DND-41 (cell line): ENCODE results near the gene ZNF10.

Source experiments
- ATAC-seq: fragments of 200-7000 bp; cut with Tn5 transposase; 3 replicates; pipeline ENCODE4 v1.9.1; 2021; ENCODE audit warnings: low read depth; ENCODE audit not compliant: insufficient read depth
- DNase-seq: peaks from one replicate; pipeline ENCODE4 v3.0.0-alpha.2; 2020
- H2AFZ ChIP-seq: 2 replicates; pipeline ENCODE4 v1.6.0; 2012; ENCODE audit warnings: low read depth, low read length
- H3K27ac ChIP-seq: 2 replicates; pipeline ENCODE4 v1.5.1; 2012; ENCODE audit warnings: low read length, inconsistent platforms
- H3K27me3 ChIP-seq: fragments of 200-600 bp; sonication (generic); 2 replicates; pipeline ENCODE4 v1.6.0; 2012; ENCODE audit warnings: low read length, mild to moderate bottlenecking, inconsistent platforms; ENCODE audit not compliant: insufficient read depth, poor library complexity
- H3K36me3 ChIP-seq: 2 replicates; pipeline ENCODE4 v1.5.1; 2012; ENCODE audit warnings: low read length, inconsistent platforms; ENCODE audit not compliant: insufficient read depth
- H3K4me1 ChIP-seq: 2 replicates; pipeline ENCODE4 v1.5.1; 2012; ENCODE audit warnings: mild to moderate bottlenecking, low read length; ENCODE audit not compliant: insufficient read depth
- H3K4me2 ChIP-seq: 2 replicates; pipeline ENCODE4 v1.6.0; 2012; ENCODE audit warnings: mild to moderate bottlenecking, moderate library complexity, low read length, inconsistent platforms; ENCODE audit not compliant: insufficient read depth
- H3K4me3 ChIP-seq, 2 experiments: fragments of 200-600 bp in 1 of 2; shearing (Covaris generic) in 1 of 2; 2 replicates each; pipeline ENCODE4 v1.5.1; 2012 to 2016; ENCODE audit warnings: inconsistent platforms in 2 of 2, low read length in 2 of 2, mild to moderate bottlenecking in 2 of 2, low read depth in 1 of 2, moderate library complexity in 1 of 2
- H3K79me2 ChIP-seq: 2 replicates; pipeline ENCODE4 v1.6.0; 2012; ENCODE audit warnings: low read length, inconsistent platforms; ENCODE audit not compliant: insufficient read depth
- H3K9ac ChIP-seq: 2 replicates; pipeline ENCODE4 v1.6.0; 2012; ENCODE audit warnings: low read depth, mild to moderate bottlenecking, inconsistent platforms, low read length, moderate library complexity
- H3K9me3 ChIP-seq: 2 replicates; pipeline ENCODE4 v1.5.1; 2012; ENCODE audit warnings: low read length, moderate library complexity, mild to moderate bottlenecking, inconsistent platforms; ENCODE audit not compliant: insufficient read depth, severe bottlenecking
- H4K20me1 ChIP-seq: 2 replicates; pipeline ENCODE4 v1.6.0; 2012; ENCODE audit warnings: low read length; ENCODE audit not compliant: insufficient read depth
- CTCF ChIP-seq: IDR thresholded peaks from 2 replicates; pipeline ENCODE4 v1.5.1; 2012; ENCODE audit warnings: borderline replicate concordance, low read length, moderate library complexity, mild to moderate bottlenecking; ENCODE audit not compliant: poor library complexity, severe bottlenecking; ENCODE audit errors: extremely low read depth
- EZH2 ChIP-seq: IDR thresholded peaks from 3 replicates; pipeline ENCODE4 v1.6.1; 2012; ENCODE audit warnings: borderline replicate concordance, low read depth, mild to moderate bottlenecking, moderate library complexity, low read length, inconsistent platforms; ENCODE audit not compliant: severe bottlenecking

Gene ZNF10

GRCh38 chr12:133181238-133181959 is 51.0 kb downstream of the ZNF10 start, which contains the start of gene ZNF268:
TSS of gene ZNF268 (plus strand) at chr12:133181495. CDS start at chr12:133181998, 503 bp downstream.
- Histone ChIP-seq H4K20me1 (no peaks in the 10 kb centered on the region), H3K9me3 (peaks cover 52% of the 10 kb centered on the region), H3K36me3 (peaks cover 42% of the 10 kb centered on the region), H3K4me3 (peak within 1 kb of the TSS; percentile 59 to 87), H3K4me1 (peaks cover 11% of the 10 kb centered on the region), H3K4me2 (peak within 1 kb of the TSS; percentile 71), H3K27ac (peak within 1 kb of the TSS; percentile 75), H3K9ac (peak within 1 kb of the TSS; percentile 66), H3K27me3 (no peaks in the 10 kb centered on the region), H2AFZ (peak within 1 kb of the TSS; percentile 93), H3K79me2 (peaks cover 18% of the 10 kb centered on the region)
- ATAC-seq (peak; percentile 85), DNase-seq (peak; percentile 89)
- TF ChIP-seq EZH2 (no peak), CTCF (peak; percentile 76)

GRCh38 chr12:133190176-133190575 is 59.7 kb downstream of the ZNF10 start:
- no peak for TF ChIP-seq EZH2
- TF ChIP-seq CTCF, result no peak
- no peak overlapping the region for H3K27ac ChIP-seq
- no peak overlapping the region for H2AFZ ChIP-seq
- H4K20me1 ChIP-seq, result no peaks in the 10 kb centered on the region
- H3K36me3 ChIP-seq, result peaks cover 100% of the 10 kb centered on the region
- H3K9ac ChIP-seq, result no peak overlapping the region
- H3K9me3 ChIP-seq, result peaks cover 75% of the 10 kb centered on the region
- DNase-seq (no peak), ATAC-seq (no peak)
- no peak overlapping the region for H3K4me3 ChIP-seq
- H3K79me2 ChIP-seq, result peaks cover 2% of the 10 kb centered on the region; the same call in 1 of the 2 replicates
- H3K27me3 ChIP-seq, result no peaks in the 10 kb centered on the region
- no peak overlapping the region for H3K4me2 ChIP-seq
- H3K4me1 ChIP-seq, result no peaks in the 10 kb centered on the region

GRCh38 chr12:133192847-133193246 is 62.4 kb downstream of the ZNF10 start:
- Histone ChIP-seq H3K4me3 (no peak overlapping the region), H3K36me3 (peaks cover 86% of the 10 kb centered on the region), H3K27ac (no peak overlapping the region), H3K79me2 (no peaks in the 10 kb centered on the region), H4K20me1 (no peaks in the 10 kb centered on the region), H3K9ac (no peak overlapping the region), H3K4me1 (no peaks in the 10 kb centered on the region), H3K4me2 (no peak overlapping the region), H3K27me3 (no peaks in the 10 kb centered on the region), H3K9me3 (peaks cover 67% of the 10 kb centered on the region), H2AFZ (no peak overlapping the region)
- no peak for ATAC-seq
- DNase-seq, result no peak
- TF ChIP-seq EZH2 (no peak), CTCF (peak; percentile 23)
